Endometrium (tissue), 2 donors: ENCODE measurements around the gene SLAIN2.
"Not testable (repeated sequence)": the region's sequence is repeated elsewhere in the genome, so short reads cannot be mapped to it uniquely, and the experiment has no call there.

Experiments
- FAIRE-seq: peaks from 2 replicates; lab custom pipeline; 2012; peaks lifted over from hg19 to GRCh38; lab: Jason Lieb, UNC
- donor health status: control.
- donor health status: control.

The SLAIN2 gene

DNA sequence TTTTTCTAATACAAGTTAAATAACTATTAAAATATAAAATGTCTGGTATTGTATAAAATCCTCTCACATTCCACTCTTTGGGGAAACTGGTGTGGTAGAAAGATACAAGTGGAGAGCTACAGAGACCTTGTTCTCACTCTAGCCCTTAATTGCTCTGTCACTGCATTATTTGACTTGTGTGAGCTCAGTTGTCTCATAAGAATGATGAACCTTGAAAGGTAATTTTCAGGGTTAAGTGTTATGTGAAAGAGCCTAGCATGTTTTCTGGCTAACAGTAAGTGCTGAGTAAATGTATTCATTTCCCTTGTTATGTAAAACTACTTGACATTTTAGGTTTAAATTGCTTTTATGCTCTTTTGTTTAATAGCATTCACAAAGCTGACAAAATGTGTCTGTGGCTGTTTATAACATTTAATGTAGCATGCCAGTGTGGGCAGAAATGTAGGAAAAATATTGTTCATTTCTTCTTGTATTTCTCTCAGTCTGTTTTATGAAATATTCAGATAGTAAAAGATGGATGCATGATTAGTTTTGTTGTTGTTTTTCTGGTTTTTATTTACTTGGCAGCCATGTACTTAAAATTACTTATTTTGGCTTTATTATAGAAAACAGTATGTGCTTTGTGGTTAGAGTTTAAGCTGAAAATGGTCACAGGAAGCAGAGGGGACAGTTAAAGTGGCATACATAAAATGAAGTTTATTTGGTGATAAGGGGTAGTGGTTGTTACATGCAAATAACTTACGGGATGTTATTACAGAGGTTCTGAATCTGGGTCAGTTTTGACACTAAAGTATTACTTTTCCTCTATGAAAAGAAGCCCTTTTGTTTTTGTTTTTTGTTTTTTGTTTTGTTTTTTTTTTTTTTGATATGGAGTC is 29.2 kb downstream of the SLAIN2 start:
- peak; percentile 81 for FAIRE-seq

DNA sequence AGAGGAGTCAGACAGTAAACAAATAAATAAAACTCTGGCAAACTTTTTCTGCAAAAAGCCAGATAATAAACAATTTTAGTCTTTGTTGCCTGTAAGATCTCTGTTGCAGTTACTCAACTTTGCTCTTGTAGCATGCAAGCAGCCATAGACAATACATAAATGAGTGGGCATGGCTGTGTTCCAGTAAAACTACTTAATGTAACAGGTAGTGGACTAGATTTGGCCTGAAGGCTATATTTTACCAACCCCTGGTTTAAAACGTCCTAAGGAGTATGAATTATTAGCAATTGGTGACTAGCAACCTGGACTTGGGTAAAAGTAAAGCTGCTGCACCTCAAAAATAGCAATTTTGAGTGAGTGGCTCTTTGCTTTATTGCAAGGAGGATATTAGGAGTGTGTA is 30.9 kb downstream of the SLAIN2 start:
- no peak for FAIRE-seq

DNA sequence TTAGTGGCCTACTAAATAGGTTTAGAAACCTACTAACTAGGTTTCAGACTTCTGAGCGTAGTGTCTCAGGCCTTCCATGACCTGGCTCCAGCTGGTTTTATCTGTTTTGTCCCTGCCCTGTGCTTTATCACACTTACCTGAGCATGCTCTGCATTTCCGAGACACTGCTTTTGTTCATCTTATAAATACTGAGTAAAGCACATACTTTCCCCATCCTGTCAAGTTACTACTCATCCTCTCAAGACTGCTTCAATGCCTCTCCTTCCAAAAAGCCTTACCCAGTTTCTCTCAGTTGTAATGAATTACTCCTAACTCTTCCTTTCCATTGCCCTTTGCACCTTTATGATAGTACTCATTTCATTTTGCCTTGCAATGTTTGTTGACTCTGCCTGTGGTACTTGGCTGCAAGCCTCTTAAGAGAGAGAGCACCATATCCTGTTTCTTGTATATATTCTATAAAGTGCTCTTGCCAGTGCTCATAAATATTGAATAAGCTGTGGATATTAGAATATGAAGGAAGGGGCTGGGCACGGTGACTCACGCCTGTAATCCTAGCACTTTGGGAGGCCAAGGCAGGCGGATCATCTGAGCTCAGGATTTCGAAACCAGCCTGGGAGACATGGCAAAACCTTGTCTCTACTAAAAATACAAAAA is 34.4 kb downstream of the SLAIN2 start:
- no peak for FAIRE-seq

DNA sequence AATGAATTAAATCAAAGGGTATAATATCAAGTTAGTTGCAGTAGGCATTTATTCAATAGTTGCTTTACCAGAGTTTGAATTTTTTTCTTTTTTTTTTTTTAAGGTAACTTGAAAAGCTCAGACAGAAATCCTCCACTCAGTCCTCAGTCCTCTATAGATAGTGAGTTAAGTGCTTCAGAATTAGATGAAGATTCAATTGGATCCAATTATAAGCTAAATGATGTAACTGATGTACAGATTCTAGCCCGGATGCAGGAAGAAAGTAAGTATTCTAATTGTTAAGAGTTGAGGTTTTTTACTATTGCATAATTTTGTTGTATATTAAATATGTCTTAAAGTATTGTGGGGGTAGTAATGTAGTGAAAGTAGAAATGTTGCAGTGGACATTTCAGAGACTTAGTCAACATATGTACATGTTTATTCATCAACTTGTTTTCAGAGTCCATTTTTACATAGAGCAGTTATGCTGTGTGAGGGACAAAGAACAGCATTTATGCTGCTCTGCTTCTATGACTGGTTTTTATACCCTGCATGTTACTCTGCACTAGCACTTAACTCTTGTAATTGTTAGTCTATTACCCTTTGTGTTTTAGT is 38.4 kb downstream of the SLAIN2 start:
- FAIRE-seq, result no peak

DNA sequence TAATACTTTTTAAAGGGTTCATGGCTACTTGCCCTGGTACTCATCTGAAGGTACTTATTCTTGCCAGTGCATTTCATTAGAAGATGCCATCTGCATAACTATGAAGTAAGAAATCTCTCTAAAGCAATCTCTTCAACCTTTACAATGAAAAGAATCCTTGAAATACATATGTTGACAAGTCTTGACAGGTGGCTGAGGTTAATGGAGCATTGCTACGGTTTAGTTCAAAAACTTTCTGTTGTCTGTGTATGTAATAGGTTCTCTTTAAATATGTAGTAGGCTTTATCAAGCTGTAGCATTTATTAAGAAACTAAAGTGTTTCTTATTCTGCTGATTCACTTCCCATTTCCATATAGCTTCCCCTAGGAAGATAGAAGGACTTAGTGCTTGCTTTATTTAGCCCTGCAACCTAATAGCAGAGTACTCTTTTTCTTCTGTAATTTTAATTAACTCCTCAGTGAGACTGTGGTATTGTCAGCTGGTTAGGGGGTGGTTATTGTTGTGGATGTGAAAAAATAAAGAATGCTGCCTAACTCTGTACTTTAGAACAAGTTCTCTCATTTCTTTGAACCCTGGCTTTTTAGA is 39.3 kb downstream of the SLAIN2 start:
- no peak for FAIRE-seq

DNA sequence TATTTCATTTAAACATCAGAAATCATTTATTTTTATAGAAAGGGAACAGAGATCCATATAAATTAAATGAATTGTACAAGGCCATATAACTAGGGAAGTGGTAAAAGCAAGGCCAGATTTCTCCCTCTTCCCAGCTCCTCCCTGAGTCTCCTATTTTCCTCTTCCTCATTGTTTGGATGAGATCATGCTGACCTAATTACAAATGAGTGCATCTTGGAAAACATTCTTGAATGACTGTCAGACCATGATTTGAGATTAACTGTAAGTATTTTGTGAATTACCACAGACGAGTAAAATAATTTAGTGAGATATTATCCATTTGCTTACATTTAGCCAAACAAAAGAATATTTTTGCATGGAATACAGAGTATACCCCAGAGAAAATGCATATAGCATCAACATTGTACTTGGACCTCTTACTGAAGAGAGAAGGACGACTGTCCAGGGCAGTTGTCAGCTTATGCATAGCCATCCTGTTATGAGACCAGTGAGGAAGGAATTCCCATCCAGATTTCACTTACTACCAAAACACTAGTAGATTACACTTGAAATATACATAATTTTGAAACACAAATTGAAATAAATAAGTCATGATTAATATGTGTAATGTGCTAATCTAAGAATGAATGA is 47.3 kb downstream of the SLAIN2 start:
- no peak for FAIRE-seq

DNA sequence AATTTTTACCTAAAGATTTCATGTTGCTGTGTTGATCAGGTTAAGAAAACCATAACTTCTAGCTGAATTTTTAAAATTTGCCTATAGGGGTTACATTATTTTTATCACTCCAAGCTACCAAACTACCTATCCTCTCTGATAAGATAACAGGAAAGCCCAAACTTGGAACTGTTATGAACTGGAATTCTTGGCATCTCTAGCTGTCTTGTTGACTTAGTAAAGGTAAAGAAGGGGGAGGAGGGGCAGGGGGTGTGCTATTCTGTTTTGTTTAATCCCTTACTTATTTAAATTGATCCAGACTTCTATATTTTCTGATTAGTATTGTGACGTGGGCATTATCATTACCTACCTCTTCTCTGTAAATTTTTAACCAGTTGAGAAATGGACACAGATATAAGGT is 54.7 kb downstream of the SLAIN2 start:
- FAIRE-seq, result no peak

DNA sequence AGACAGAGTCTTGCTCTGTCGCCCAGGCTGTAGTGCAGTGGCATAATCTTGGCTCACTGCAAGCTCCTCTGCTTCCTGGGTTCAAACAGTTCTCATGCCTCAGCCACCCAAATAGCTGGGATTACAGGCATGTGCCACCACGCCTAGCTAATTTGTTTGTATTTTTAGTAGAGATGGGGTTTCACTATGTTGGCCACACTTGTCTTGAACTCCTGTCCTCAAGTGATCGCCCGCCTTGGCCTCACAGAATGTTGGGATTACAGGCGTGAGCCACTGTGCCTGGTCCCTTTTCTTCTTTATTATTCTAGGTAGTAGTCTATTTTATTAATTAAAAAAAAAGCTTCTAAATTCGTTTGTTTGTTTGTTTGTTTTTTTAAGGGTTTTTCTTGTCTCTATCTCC is 59.1 kb downstream of the SLAIN2 start:
- FAIRE-seq, result no peak

DNA sequence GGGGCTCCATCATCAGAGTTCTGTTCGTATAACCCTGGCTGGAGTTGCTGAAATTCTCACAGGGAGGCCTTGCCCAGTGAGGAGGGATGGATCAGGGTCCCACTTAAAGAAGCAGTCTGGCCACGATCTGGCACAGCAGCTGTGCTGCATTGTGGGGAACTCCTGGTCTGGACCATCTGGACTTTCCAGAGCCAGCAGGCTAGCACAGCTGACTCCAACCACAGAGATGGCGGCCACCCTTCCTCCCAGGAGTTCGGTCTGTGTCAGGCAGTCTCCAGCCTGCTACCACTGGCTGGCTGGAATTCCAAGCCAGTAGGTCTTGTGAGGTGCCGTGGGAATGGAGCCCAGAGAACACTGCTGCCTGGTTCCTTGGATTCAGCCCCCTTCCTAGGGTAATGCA is 62.0 kb downstream of the SLAIN2 start:
- FAIRE-seq, result no peak

DNA sequence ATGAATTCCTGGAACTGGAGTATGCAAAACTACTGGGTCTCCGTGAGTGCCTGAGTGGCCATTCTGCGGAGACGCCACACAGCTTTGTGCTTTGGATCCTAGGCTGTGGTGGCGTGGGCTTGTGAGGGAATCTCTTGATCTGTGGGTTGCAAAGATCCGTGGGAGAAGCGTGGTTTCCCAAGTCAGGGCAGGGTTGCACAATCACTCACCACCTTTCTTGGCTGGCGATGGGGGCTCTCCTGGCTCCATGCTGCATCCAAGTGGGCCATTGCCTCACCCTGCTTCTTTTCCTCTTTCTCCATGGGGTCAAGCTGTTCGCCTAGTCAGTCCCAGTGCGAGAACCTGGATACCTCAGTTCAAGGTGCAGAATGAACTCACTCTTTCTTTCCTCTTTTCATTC is 62.5 kb downstream of the SLAIN2 start:
- FAIRE-seq, result no peak

DNA sequence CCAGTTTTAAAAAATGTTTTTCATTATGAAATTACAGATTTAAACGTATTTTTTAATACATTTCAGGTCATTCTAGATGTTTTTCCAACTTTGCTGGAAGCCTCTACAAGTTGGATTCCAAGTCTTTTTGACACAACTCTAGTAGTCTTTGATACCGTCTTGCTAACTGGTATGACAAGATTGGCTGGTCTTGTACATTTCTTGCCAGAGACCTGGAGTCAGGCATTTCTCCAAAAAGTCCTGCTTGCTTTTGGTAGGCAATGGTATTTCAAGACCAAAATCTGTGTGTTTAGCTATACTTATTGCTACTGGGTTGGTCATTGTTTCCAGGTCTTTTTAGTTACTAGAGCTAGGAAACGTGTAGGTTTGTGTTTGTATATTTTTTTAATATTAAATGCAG is 64.6 kb downstream of the SLAIN2 start:
- FAIRE-seq, result no peak

DNA sequence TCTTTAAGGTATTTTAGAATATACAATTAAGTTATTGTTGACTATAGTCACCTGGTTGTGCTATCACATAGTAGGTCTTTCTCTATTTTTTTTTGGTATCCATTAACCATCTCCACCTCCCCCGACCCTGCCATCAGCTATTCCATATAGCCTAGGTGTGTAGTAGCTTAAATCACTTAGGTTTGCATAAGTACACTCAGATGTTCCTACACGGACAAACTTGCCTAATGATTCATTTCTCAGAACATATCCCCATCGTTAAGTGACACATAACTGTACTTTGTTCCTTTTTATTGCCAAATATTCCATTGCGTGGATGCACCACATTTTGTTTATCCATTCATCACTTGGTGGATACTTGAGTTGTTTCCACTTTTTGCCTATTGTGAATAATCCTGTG is 67.9 kb downstream of the SLAIN2 start:
- no peak for FAIRE-seq

DNA sequence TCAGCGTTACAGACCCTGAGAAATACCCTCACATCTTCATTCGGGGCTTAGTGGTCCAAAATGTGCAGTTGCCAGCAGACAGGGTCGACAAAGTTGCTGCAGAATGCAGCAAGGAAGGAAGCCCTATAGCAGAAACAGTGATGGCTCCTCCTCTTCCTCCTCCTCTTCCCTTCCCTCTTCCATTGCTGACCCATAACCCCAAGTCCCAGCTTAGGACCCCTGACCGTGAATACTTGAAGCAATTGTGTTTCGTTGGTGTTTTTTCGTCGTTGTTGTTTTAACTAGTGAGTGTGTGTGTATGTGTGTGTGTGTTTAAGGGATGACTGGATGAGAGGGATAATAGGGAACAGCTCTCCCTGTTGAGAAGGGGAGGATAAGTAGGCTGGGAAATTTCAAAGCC is 69.5 kb downstream of the SLAIN2 start:
- no peak for FAIRE-seq

DNA sequence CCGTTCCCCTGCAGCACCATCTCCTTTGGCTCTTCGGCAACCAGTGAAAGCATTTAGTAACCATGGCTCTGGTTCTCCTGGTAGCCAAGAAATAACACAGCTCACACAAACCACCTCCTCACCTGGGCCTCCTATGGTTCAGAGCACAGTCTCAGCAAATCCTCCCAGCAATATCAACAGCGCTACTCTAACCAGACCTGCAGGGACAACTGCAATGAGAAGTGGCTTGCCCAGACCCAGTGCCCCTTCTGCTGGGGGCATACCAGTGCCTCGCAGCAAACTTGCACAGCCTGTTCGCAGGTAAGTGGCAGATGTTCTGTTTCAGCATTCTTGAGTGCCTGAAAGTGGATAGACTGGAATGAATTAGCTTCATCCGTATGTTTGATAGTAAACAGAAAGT is 78.8 kb downstream of the SLAIN2 start:
- no peak for FAIRE-seq

DNA sequence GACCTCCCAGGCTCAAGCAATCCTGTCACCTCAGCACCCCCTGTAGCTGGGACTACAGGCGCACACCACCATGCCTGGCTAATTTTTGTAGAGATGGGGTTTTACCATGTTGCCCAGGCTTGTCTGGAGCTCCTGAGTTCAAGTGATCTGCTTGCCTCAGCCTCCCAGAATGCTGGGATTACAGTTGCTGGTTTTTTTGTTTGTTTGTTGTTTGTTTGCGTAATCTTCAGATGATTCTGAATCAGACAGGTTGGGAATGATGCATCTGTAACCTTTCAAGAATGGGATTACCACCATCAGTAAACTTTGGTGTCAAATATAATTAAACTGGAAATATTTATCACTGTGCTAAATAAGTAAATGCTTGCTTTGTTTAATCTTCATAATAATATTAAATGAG is 79.8 kb downstream of the SLAIN2 start:
- FAIRE-seq, result no peak

DNA sequence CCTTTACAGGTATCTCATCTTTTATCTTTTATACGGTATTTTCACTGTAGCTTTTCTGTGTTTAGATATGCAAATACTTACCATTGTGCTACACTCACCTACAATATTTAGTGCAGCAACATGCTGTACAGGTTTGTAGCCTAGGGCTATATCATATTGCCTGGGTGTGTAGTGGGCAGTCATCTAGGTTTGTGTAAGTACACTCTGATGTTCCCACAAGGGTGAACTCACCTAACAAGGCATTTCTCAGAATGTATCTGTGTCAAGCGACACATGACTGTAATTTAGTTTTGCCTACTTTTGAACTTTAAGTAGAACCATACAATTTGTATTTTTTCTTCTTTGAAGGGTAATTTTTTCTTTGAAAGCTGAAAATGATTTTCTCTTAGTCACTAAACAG is 87.6 kb downstream of the SLAIN2 start:
- FAIRE-seq, result no peak

DNA sequence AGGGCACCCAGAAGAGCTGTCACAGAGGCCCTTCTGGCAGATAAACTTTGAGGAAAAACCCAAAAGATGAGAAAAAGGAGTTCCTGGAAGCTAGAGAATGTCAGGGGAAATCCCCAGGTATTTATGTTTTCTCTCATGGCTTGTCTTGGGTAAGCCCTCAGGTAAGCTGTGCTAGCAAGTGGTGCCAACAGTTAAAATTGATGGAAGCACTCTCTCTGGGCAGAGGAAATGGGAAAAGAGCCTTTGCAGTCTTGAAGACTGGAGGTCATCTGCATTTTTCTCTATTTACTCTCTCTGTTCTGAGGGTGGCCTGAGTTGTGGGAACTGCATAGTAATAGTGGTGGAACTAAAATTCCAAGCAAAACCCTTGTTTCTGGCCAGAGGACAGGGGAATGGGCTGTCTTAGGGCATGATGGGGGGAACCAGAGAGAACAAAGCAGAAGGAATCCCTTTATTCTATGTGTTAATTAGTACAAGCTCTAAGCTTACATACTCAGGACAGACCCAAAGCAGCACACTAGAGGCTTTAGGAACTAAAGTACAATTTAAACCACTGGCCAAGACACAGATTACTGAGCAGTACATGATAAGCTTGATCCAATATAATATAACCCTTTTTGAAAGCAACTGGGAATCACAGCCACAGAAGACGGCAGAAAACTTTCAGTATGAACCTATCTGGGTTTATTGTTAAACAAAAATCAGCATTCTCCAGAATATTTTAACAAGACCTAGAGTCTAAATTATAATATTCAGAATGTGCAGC is 88.6 kb downstream of the SLAIN2 start:
- no peak for FAIRE-seq

DNA sequence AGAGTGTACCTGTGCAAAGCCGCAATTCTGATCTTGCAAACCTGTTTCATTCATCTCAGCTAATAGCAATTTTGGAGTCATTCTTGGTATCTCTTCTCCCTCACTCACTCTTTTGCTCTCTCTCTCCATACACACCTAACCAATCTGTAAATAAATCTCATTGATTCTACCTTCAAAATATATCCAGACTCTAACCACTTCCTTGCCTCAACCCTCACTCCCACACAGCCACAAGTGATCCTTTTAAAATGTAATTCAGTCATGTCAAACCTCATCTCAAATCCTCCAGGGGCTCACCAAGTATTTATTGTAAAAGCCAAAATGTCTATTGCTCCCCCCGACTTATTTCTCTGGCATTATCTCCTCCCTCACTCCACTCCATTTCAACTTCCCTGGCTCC is 90.1 kb downstream of the SLAIN2 start:
- FAIRE-seq, result no peak

DNA sequence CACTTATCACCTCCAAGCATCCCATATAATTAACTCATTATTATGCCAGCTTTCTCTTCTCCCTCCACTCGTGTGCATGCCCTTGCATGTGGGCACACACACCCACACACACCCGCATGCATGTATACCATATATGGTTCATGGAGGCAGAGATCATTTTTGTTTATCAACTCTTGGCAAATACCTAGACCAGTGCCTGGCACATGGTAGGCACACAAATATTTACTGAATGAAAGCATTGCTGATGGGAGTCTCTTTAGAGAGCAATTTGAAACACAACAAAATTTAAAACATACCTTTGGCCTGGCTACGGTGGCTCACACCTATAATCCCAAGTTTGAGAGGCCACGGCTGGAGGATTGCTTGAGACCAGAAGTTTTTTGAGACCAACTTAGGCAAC is 90.7 kb downstream of the SLAIN2 start:
- no peak for FAIRE-seq

DNA sequence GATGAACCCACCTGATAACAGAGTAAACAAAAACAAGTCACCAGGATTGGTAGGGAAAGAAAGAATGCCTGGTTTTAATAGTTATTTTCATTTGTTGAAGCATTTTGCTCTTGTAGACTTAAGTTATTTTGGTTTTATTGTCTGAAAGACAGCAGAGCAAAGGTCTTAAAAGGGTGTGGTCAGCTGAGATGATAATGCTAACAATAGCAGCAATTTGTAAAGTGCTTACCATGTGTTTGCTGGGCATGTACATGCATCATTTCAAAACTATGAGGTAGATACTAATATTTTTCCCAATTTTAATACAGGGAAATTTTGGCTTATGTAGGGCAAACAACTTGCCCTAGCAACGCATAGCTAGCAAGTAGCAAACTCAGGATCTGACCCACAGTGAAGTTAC is 95.0 kb downstream of the SLAIN2 start:
- no peak for FAIRE-seq

DNA sequence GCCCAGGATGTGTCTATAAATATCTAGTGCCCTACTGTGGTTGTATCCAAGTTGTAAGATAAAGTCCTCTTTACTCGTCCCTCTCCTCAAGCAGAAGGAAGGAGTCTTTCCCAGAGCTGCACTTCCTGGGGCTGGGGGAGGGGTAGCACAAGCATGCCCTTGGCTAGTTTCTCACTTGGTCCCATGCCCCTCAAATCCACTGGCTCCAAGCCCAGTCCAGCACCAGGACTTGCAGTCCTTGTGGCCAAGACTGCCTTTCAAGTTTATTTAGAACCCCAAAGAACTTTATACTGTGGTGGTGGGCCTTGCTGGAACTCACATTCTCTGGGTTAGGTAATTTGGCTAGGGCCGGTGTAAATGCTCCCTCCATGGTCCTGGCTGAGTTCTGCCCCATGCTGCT is 98.7 kb downstream of the SLAIN2 start:
- FAIRE-seq, result no peak

DNA sequence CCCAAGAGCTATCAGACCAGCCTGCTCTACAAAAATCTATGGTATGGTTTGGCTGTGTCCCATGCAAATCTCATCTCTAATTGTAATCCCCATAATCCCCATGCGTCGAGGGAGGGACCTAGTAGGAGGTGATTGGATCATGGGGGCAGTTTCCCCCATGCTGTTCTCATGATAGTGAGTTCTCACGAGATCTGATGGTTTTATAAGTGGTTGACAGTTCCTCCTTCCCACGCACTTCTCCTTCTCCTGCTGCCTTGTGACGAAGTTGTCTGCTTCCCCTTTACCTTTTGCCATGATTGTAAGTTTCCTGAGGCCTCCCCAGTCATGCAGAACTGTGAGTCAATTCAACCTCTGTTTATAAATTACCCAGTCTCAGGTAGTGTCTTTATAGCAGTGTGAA is 99.6 kb downstream of the SLAIN2 start:
- not testable (repeated sequence) for FAIRE-seq
